NOMO-1 treated with dmso at 0.1 percent for 144 hours (cell line): ENCODE data around the gene IZUMO4.
"Not testable (repeated sequence)": the region's sequence is repeated elsewhere in the genome, so short reads cannot be mapped to it uniquely, and the experiment has no call there.

Experiments
- DNase-seq: peaks from one replicate; lab custom pipeline; 2025; ENCODE audit not compliant: unreplicated experiment; lab: John Stamatoyannopoulos, UW

IZUMO4 gene

DNA sequence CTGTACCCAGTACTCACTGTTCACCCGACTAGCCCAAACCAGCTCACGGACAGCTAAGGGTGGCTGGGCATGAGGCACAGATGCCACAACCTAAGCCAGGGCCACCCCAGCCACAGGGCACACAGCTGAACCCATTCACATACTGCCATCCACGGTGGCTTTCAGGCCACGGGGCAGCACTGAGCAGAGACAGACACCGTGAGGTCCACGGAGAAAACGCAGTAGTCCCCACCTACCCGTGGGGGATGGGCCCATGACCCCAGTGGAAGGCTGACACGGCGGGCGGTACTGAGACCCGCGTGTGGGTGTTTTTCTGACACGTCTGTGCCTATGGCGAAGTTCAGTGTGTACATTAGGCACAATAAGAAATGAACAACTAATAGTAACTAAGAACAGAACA lies 25.5 kb downstream of the IZUMO4 start:
- DNase-seq: no peak

DNA sequence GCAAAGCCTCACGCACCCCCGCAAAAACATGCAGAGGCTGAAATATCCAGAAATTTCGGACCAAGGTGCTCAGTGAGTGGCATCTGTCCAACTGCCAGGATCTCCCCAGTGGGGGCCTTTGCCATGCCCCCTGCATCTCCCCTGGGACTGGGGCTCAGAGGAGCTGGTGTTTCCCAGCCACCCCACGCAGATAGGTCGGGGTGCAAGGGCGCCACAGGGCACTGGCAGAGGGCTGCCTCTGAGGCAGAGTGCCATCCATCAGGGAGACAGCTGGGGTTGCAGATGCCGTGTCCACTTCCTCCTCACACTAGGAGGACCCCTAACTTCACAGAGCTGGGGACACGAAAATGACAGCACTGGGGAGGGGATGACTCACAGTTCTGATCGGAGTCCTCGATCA lies 26.3 kb downstream of the IZUMO4 start:
- no peak for DNase-seq

DNA sequence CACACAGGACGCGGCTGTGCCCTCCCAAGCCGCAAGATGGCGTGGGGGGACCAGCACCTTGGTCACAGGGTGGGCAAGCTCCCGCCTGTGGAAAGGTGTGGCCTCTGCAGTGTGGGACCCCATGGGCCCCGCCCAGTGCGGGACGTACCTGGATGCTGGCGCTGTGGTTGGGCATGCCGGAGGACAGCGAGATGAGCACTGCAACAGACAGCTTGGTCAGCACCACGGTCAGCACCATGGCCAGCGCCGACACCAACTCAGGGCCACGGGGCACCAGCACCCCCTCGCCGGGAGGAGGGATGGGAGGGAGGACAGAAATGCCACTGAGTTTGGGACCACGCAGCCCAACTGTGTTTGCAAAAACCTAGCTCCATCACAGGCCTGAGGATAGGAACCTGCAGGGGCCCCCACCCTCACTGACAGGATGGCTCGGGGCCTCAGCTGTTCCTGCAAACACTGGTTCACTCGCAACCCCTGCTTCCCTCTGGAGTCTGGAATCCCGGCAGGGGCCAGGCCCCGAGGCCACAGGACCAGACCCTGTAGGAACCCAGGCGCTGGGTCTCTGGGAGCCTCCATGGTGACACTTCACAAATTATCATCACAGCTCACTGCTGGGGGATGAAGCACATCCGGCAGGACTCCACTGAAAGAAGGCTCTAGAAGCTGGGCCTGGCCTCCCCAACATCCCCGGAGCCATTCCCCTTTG lies 27.1 kb downstream of the IZUMO4 start:
- DNase-seq: no peak

DNA sequence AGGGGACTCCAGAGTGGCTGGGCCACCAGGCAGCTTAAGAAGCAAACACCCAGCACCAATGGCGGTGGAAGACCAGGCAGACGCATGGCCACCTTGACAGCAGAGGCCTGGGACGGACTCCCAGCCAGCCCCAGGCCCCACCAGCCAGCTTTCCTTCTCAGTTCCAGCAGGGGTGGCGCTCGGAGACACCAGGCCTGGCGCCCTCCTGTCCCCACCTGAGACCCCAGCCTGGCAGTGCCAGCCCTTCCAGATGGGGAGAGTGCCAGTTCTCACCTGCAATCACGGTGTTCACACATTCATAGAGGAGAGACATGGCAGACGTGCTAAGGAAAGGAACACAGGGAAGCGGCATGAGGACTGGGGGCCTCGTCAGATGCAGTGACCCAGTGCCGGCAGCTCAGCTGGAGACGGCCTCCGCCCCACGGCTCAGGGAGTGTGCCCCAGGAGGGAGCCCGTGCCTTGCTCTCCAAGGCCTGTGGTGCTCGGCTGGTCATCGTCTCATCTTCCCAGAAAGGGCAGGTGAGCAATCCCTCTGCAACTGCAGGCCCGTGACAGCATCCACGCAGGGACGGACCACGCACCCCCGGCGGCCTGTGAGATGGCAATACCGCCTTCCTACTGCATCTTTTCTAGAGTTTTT lies 30.3 kb downstream of the IZUMO4 start:
- DNase-seq: no peak

DNA sequence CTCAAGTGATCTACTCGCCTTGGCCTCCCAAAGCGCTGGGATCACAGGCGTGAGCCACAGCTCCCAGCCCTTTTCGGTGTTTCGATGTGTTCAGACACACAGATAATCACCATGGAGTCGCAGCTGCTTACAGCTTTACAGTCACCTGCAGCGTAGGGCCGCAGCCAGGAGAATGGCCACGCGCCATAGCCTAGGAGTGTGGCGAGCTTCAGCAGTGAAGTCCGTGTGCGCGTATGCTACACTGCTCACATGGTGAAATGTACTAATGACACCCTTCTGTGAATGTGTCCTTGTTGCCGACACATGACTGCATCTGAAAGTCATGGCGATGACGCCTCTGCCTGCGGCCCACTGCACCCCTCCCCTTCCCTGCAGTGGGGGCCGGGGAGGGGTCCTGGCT lies 31.0 kb downstream of the IZUMO4 start:
- DNase-seq: no peak

DNA sequence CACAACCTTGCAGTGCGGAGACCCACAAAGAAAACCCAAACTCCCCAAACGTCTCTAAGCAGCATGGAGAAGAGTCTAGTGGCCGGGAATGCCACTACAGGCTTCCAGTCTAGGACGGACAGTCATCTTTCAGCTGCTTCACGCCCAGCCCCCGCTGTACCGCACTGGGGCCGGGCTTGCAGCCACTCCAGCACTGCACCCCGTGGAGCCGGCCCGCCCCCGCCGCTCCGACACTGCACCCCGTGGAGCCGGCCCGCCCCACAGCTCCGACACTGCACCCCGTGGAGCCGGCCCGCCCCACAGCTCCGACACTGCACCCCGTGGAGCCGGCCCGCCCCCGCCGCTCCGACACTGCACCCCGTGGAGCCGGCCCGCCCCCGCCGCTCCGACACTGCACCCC lies 31.5 kb downstream of the IZUMO4 start:
- not testable (repeated sequence) for DNase-seq

DNA sequence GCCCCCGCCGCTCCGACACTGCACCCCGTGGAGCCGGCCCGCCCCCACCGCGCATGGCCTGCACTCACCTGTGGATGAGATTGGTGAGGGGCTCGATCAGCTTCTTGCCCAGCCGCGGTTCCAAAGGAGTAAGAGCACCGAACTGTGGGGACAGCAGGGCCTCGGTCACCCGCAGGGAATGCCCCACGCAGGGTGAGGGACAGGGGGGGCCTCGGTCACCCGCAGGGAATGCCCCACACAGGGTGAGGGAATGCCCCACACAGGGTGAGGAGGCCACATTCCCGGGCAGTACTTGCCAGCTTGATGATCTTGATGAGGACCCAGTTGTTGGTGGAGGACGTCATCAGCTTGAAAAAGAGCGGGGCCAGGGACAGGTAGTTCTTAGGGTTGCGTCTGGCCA lies 32.3 kb downstream of the IZUMO4 start:
- no peak for DNase-seq

DNA sequence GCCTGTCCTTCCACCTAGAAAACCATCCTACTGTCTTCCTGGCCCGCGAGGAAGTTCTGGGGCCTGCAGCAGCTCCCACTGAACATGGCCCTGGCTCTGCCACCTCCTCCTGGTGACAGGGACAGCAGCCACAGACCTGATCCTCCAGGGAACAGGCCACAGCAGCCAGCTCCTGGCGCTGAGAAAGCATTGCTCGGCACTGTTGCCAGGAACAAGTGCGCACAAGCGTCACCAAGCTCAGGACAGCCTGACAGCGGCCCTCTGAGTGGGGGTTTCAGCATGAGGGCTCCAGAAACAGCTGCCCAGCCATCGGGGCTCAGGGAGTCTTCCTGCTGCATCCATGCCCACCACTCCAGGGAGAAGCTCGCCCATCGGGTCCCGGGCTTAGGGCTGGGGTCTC lies 32.8 kb downstream of the IZUMO4 start:
- DNase-seq: no peak

DNA sequence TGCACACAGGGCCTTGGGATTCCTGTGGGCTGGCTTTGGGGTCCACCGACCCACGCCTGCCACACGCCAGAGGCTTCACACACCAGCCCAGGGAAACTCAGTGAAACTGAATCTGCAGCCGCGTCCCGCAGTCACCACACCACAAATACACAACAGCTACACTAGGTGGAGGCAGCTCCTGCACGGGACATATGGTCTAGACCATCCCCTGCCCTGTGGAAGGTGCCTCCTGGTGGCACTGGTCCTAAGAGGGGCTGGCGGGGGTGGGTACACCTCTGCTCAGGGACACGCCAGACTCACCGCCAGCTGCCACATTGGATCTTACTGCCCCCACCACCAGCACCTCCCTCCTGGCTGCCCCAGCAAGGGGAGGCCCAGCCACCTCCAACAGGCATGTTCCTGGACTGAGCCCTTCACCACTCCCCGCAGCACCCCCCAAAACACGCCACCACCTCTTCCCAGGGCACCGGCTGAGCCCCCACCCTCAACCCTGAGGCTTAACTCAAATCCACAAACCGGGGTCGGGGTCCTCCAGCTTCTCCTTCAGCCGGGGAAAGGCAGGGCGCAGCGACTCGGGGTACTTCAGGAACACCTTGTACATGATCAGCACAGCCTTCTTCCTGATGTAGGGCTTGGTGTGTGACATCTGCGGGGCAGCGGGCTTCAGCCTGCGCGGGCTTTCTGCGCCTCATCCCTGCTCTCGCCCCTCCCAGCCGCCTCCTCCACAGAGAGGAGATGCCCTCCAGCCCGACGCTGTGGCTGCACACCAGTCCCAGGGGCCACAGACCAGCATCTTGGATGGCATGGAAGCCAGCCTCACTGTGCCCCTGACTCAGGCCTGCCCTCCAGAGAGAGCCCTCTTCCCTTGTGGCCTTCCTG lies 33.4 kb downstream of the IZUMO4 start:
- DNase-seq: no peak

DNA sequence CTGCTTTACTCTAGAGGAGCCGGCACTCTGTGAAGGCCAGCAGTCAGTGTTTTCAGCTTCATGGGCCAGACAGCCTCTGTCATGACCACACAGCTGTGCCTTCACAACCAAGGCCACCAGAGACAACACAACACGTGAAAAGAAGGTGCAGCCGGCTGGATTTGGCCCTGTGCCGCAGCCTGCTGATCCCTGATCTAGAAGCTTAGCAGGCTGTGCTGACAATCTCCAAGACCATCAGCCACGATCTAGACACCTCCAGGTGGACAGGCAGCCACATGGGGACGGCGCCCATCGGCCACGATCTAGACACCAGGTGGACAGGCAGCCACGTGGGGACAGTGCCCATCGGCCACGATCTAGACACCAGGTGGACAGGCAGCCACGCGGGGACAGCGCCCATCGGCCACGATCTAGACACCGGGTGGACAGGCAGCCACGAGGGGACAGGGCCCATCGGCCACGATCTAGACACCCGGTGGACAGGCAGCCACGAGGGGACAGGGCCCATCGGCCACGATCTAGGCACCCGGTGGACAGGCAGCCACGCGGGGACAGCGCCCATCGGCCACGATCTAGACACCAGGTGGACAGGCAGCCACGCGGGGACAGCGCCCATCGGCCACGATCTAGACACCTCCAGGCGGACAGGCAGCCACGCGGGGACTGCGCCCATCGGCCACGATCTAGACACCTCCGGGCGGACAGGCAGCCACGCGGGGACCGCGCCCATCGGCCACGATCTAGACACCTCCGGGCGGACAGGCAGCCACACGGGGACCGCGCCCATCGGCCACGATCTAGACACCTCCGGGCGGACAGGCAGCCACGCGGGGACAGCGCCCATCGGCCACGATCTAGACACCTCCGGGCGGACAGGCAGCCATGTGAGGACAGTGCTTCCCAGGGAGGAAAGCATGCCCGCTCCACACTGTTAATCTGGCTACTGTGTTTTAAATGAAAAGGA lies 34.6 kb downstream of the IZUMO4 start:
- not testable (repeated sequence) for DNase-seq

DNA sequence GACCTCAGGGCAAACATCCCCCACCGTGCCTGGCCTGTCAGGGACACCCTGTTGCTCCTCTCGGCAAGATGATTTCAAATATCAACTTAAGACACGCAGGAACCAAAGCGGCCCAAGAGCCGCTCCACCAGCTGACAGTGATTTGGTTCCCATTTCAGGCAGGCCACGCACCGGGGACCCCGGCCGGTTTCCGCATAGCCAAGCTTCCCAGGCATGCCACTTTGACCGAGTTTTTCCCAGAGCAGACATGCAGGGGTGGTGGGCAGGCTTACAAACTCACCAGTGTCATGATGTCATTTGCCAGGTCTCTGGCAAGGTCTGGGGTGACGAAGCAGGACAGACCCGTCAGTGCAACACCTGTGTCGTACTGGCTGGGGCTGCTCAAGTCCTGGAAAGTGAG lies 35.5 kb downstream of the IZUMO4 start:
- DNase-seq: no peak

DNA sequence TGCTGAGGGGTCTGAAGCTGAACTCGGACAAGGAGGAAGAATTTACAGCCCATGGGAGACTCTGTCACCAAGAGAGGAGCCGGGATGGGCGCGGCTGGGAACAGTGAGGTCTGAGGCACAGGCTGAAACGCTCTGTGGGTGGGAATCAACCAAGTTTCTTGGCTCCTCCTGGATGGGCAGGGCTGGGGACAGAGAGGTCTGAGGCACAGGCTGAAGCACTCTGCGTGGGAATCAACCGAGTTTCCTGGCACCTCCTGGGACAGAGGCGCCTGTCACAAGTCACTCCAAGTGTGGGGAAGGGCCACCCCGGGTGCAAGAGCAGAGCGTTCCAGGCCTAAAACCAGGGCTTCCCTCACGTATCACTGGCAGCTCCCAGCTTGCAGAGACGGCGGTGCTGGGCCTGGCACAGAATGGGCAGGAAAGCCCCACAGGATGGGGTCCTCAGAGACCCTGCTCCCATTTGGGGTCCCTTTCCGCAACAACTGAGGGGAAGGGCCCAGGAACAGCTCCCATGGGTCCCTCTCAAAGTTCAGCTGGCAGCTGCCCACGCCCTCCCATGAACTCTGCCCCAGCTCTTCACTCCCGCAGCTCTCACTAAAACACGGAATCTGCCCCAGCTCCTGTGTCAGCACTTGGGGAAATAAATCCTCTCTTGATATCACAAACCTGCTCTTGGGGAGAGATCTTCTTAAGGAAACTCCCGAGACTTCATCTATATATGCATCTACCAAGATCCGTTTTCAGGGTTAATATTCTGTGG lies 36.2 kb downstream of the IZUMO4 start:
- DNase-seq: no peak

DNA sequence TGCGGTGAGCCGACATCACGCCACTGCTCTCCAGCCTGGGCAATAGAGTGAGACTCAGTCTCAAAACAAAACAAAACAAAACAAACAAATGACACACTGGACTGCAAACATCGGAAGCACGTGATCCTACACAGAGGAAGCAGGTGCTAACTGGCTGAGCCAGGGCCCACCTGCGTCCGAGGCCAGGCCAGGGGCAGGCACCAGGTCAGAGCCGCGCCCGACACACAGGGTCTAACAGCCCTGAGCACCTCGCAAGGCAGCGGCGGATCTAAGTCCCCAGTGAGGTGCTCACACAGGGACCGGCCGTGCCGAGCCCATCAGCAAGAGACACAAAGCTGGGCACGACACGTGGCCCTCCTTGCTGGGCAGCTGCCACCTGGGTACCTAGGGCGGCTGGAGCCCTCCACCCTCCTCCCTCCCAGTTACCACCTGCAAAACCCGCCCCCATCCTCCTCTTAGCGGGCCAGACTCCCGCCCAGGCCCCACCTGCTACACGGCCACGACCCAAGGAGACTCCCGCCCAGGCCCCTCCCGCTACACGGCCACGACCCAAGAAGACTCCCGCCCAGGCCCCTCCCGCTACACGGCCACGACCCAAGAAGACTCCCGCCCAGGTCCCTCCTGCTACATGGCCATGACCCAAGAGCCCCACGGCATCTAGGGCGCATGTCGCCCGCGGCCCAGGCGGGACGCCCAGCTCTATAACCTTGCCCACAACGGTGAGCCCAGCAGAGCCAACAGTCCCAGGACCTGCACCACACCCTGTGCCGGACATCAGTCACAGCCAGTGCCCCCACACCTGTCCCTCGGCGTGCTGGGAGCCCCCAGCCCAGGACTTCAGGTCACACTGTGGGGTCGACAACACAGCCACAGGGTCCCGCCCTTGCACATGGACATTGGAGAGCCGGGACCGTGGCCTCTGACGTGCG lies 39.0 kb downstream of the IZUMO4 start:
- no peak for DNase-seq

DNA sequence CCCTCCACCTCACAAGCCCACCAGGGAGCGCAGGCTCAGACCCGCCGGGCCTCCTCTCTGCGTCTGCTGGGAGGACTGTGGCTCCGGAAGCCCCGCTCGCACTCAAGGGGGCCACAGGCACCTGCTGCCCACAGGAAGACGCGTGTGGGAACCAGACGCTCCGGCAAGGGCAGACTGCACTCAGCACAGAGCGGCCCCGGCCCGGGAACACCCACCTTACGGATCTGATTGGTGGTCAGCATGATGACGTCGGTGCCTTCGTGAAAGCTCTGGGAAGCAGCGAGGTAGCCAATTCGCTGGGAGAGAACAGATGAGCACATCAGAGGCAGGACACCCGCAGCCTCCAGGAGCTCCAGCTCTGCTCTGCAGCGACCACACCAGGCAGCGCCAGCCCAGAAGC lies 40.1 kb downstream of the IZUMO4 start:
- DNase-seq: no peak

DNA sequence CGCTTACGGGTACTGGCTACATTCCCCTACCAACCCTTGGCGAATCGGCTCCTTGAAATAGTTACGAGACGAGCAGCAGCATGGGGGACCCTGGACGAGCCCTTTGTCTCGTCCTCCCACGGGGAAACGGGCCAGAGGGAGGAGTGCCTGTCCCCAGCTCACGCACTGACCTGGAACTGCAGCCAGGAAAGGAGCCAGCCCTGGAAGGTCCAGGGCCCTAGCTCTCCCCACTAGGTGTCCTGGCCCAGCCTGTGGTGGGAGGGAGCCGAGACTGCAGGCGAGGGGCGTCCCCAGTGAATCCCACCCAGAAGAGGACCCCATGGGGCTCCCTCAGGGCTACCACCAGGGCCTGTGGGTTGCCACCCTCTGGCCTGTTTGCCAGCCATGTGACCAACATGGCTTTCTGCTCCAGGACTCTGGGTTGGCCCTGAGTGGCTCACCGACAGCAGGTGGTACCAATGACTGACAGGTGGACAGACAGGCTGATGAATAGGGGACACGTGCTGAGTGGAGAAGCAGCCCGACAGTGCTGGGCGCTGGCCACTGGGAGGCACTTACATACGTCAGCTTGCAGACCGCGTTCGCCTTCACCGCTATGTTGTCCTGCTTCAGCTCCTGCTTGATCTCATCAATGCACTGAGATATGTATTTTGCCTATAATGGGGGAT lies 41.5 kb downstream of the IZUMO4 start:
- DNase-seq: no peak

DNA sequence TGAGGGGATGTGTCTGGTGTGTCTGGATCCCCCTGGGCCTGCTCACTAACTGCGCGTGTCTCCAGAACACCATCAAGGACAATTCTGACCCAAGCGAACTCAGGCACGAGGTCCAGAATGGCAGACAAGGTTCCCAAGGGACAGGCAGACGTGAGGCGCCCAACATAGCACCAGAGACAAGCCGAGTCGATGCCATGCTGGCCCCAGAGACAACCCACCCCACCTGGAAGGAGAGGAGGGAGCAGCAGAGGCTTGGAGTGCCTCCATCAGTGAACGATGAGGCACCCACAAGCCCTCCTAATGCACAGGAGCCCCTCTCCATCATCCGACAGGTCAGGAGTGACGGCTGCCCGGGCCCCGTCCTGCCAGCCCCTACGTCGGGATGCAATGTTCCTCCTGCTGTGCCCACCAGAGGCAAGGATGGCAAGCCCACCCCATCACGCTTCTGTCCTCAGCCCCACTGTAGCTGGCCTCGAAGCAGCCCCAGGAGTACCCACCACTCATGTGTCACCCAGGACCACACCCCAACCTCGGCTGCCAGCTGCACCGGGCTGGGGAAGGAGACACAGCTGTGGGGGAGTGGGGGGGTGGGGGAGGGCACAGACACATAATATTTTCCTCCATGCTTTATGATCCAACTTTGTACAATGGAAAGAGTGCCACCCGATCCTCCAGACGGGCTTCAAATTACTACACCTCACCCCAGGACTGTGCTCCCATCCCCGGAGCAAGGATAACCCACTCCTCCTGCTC lies 42.8 kb downstream of the IZUMO4 start:
- no peak for DNase-seq

DNA sequence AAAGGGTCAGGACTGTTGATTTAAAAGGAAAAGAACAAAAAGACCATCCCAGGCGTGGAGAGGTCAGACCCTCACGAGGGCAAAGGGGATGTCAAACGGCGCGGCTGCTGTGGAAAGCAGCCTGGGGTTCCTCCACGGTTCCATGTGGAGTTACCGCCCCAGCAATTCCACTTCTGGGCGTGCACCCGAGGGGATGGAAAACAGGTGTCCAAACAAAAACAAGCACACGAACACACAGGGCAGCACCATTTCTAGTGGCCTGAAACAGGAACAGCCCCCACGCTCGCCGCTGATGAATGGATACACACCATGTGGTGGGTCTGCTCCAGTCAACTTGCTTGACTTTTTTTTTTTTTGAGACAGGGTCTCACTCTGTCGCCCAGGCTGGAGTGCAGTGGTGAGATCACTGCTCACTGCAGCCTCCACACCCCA lies 43.4 kb downstream of the IZUMO4 start:
- no peak for DNase-seq
